LNCAP (cell line): ENCODE results near the gene SLC34A3.

Experiments
- CTCF ChIP-seq: fragments of 450-650 bp; IDR thresholded peaks from 2 replicates; pipeline ENCODE4 v1.5.1; 2017; ENCODE audit warnings: mild to moderate bottlenecking

The SLC34A3 gene

GRCh38 chr9:137221506-137222111 is 9.1 kb upstream of the SLC34A3 start:
- no peak for TF ChIP-seq CTCF

GRCh38 chr9:137222190-137223077 is 8.3 kb upstream of the SLC34A3 start, which contains the start of gene RNF208:
Gene RNF208, minus strand, starts transcription at chr9:137222240. Its CDS starts 1,028 bp downstream, at chr9:137221212.
- TF ChIP-seq CTCF = no peak

- no peak for TF ChIP-seq CTCF
Observed at GRCh38 chr9:137223078-137223970, 7.4 kb upstream of the SLC34A3 start.

- no peak for TF ChIP-seq CTCF
Observed at GRCh38 chr9:137224830-137225694, 5.6 kb upstream of the SLC34A3 start, which contains the start of gene CYSRT1. Gene CYSRT1, plus strand, starts transcription at chr9:137225174. Its CDS starts 448 bp downstream, at chr9:137225622.

GRCh38 chr9:137225699-137226331 is 4.9 kb upstream of the SLC34A3 start:
- no peak for TF ChIP-seq CTCF

GRCh38 chr9:137226338-137227053 is 4.2 kb upstream of the SLC34A3 start:
- TF ChIP-seq CTCF = no peak
